ENCODE measurements around the gene NLGN1.

The NLGN1 gene

DNA sequence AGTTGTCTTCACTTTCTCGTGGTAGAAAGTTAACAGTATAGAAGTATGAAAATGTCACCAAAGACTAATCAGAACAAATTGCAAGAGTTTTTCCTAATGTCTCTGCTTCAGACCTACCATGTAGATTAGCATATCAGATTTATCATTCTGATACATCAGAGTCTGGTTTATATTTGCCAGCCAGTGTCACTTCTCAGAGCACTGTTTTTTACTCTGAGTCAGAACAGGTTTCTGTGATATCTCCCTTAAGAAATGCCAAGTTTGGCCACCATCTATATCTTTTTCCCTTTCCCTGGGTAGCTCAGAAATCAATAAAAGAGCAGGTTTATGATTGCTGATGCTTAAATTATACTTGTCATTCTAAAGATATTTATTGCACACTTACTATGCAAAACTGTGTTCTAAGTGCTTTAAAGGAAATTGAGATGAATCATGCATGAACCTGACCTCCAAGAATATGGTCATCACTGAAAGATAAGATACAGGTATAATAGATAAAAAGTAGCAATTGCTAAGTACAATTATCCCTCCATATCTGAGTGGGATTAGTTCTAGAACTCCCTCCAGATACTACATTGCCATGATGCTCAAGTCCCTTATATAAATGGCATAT lies 788.9 kb downstream of the NLGN1 start:
- TF ChIP-seq TAF1 (IDR thresholded peaks at IDR 0.05; ENCODE audit: borderline replicate concordance, insufficient read depth, low read length): no peak
- no peak for TF ChIP-seq POLR2AphosphoS5 (IDR thresholded peaks at IDR 0.05; ENCODE audit: low read depth, low read length)
- TF ChIP-seq SIN3A (IDR thresholded peaks at IDR 0.05; ENCODE audit: borderline replicate concordance, insufficient read depth, low read length): no peak
- TF ChIP-seq, protein P1, sequence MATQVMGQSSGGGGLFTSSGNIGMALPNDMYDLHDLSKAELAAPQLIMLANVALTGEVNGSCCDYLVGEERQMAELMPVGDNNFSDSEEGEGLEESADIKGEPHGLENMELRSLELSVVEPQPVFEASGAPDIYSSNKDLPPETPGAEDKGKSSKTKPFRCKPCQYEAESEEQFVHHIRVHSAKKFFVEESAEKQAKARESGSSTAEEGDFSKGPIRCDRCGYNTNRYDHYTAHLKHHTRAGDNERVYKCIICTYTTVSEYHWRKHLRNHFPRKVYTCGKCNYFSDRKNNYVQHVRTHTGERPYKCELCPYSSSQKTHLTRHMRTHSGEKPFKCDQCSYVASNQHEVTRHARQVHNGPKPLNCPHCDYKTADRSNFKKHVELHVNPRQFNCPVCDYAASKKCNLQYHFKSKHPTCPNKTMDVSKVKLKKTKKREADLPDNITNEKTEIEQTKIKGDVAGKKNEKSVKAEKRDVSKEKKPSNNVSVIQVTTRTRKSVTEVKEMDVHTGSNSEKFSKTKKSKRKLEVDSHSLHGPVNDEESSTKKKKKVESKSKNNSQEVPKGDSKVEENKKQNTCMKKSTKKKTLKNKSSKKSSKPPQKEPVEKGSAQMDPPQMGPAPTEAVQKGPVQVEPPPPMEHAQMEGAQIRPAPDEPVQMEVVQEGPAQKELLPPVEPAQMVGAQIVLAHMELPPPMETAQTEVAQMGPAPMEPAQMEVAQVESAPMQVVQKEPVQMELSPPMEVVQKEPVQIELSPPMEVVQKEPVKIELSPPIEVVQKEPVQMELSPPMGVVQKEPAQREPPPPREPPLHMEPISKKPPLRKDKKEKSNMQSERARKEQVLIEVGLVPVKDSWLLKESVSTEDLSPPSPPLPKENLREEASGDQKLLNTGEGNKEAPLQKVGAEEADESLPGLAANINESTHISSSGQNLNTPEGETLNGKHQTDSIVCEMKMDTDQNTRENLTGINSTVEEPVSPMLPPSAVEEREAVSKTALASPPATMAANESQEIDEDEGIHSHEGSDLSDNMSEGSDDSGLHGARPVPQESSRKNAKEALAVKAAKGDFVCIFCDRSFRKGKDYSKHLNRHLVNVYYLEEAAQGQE (IDR thresholded peaks at IDR 0.05; ENCODE audit: insufficient read depth in 1 of 2, low read depth in 2 of 2, low read length in 2 of 2): no peak
- no peak for TF ChIP-seq FOXP2 (optimal IDR thresholded peaks at IDR 0.05; ENCODE audit: borderline replicate concordance, extremely low read depth, extremely low read length, insufficient read depth)

- TF ChIP-seq TAF1 (IDR thresholded peaks at IDR 0.05; ENCODE audit: borderline replicate concordance, insufficient read depth, low read length): no peak
- no peak for TF ChIP-seq POLR2AphosphoS5 (IDR thresholded peaks at IDR 0.05; ENCODE audit: low read depth, low read length)
Measured at GRCh38 chr3:174191380-174191779, 793.8 kb downstream of the NLGN1 start.

DNA sequence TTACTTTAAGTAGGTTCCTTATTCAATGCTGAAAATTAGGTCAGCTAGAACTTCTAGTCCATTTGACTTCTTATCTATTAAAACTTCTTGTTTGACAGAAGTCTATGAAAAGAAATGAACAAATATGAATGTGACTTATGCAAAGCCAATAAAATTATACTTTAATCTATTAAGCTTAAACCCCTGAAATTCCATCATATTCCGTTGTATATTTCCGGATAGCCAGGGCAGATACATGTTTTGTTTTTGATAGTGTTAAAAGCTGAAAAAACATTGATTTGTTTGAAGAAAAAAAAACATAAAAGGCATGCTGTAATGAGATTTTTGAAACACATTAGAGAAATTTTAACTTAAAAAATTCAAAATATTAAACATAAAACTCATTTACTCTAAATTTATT lies 794.4 kb downstream of the NLGN1 start:
- TF ChIP-seq POLR2AphosphoS5 (IDR thresholded peaks at IDR 0.05; ENCODE audit: low read depth, low read length) (no peak), TAF1 (IDR thresholded peaks at IDR 0.05; ENCODE audit: borderline replicate concordance, insufficient read depth, low read length) (no peak), SIN3A (IDR thresholded peaks at IDR 0.05; ENCODE audit: borderline replicate concordance, insufficient read depth, low read length) (no peak), FOXP2 (optimal IDR thresholded peaks at IDR 0.05; ENCODE audit: borderline replicate concordance, extremely low read depth, extremely low read length, insufficient read depth) (no peak)
- TF ChIP-seq, protein P1 (IDR thresholded peaks at IDR 0.05; ENCODE audit: insufficient read depth in 1 of 2, low read depth in 2 of 2, low read length in 2 of 2): no peak

GRCh38 chr3:174192471-174192870 lies 794.9 kb downstream of the NLGN1 start:
- no peak for TF ChIP-seq TAF1 (IDR thresholded peaks at IDR 0.05; ENCODE audit: borderline replicate concordance, insufficient read depth, low read length)
- no peak for TF ChIP-seq FOXP2 (optimal IDR thresholded peaks at IDR 0.05; ENCODE audit: borderline replicate concordance, extremely low read depth, extremely low read length, insufficient read depth)
- no peak for TF ChIP-seq POLR2AphosphoS5 (IDR thresholded peaks at IDR 0.05; ENCODE audit: low read depth, low read length)
- TF ChIP-seq SIN3A (IDR thresholded peaks at IDR 0.05; ENCODE audit: borderline replicate concordance, insufficient read depth, low read length): no peak
- TF ChIP-seq, protein P1 (IDR thresholded peaks at IDR 0.05; ENCODE audit: insufficient read depth in 1 of 2, low read depth in 2 of 2, low read length in 2 of 2): no peak

- TF ChIP-seq FOXP2 (optimal IDR thresholded peaks at IDR 0.05; ENCODE audit: borderline replicate concordance, extremely low read depth, extremely low read length, insufficient read depth): no peak
- TF ChIP-seq TAF1 (IDR thresholded peaks at IDR 0.05; ENCODE audit: borderline replicate concordance, insufficient read depth, low read length): no peak
- TF ChIP-seq, protein P1 (IDR thresholded peaks at IDR 0.05; ENCODE audit: insufficient read depth in 1 of 2, low read depth in 2 of 2, low read length in 2 of 2): no peak
- no peak for TF ChIP-seq POLR2AphosphoS5 (IDR thresholded peaks at IDR 0.05; ENCODE audit: low read depth, low read length)
- no peak for TF ChIP-seq SIN3A (IDR thresholded peaks at IDR 0.05; ENCODE audit: borderline replicate concordance, insufficient read depth, low read length)
Measured at GRCh38 chr3:174193604-174194003, 796.1 kb downstream of the NLGN1 start.
